Memory B cell (primary cell): ENCODE data around the gene ZNF599.
A peak's percentile ranks its signal among the peaks of the same experiment; 100 is the strongest.

Experiments used
- ATAC-seq: fragments of 150-1000 bp; cut with Tn5 transposase; 2 replicates; pipeline ENCODE4 v1.10.0; 2021; ENCODE audit warnings: low read depth, mild to moderate bottlenecking, moderate library complexity
- DNase-seq, 2 donors: peaks; one replicate each; pipeline ENCODE4 v3.0.0; 2022; ENCODE audit warnings: low spot score in 2 of 2
- H3K27ac Mint-ChIP-seq: one replicate; pipeline ENCODE4 v1.8.0; 2022; ENCODE audit warnings: mild to moderate bottlenecking, moderate library complexity, mixed read lengths
- H3K27me3 Mint-ChIP-seq: one replicate; pipeline ENCODE4 v1.8.0; 2022; ENCODE audit warnings: mixed read lengths
- H3K36me3 Mint-ChIP-seq: one replicate; pipeline ENCODE4 v1.8.0; 2022; ENCODE audit warnings: mild to moderate bottlenecking, mixed read lengths
- H3K4me1 Mint-ChIP-seq: one replicate; pipeline ENCODE4 v1.8.0; 2022; ENCODE audit warnings: mixed read lengths
- H3K4me3 Mint-ChIP-seq: one replicate; pipeline ENCODE4 v1.8.0; 2022; ENCODE audit warnings: mild to moderate bottlenecking, moderate library complexity, mixed read lengths
- H3K9me3 Mint-ChIP-seq: one replicate; pipeline ENCODE4 v1.8.0; 2022; ENCODE audit warnings: mixed read lengths

Gene ZNF599

DNA sequence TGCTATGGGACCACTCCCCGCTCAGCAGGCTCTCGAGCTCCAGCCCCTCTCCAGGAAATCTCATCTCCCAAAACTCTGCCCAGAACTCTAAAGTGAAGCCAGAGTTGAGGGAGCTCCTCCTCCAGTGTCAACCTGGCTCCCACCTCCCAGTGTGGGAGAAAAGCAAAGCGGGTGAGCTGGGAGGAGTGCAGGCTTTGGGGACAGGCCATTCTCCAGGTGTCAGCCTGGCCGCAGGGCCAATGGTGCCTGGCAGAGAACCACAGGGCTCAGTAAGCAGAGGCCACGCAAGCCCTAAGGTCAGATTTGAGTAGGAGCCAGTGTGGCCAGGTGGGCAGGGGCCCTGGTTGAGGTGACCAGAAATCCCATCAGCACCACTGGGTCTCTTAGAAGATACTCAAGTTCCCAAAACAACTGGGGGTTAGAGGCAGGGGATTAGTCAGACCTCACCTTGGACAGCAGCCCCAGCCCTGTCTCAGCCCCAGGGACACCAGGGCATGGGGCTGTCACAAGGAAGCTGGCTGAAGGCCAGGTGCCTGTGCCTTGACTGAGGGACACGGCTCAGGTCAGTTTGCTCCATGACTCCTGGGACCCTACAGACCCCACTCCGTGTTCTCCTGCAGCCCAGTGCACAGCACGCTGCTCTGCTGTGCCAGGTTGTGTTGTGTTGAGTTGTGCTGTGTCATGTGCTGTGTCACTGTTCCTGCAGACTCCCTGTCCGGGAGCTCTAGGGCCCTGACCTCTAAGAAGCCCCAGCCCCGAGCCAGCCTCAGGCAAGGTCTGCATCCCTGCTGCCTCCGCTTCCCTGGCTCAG lies 41.8 kb downstream of the ZNF599 start:
- Mint-ChIP-seq H3K36me3 (peaks cover 10% of the 10 kb centered on the region), H3K27ac (no peak overlapping the region), H3K27me3 (peaks cover 14% of the 10 kb centered on the region), H3K4me3 (no peak overlapping the region), H3K9me3 (peaks cover 6% of the 10 kb centered on the region), H3K4me1 (peaks cover 16% of the 10 kb centered on the region)
- DNase-seq (no peak), ATAC-seq (no peak)

DNA sequence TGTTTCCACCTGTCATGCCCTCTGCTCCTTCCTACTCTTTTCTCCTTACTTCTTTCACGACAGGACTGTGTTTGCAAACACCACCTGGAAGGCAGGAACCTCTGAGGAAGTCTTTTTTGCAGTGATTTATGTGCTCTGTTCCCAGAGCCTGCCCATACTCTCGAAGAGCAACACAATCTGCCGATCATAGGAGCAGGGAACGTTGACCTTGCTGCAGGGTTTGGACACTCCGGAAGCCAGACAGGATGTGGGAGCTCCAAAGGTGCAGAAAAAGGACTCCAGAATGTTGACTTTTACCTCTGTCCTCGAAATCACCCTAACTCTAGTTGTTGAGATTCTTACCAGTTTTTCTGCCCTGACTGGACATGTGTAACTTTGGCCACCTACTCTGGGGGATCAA lies 47.6 kb downstream of the ZNF599 start:
- Mint-ChIP-seq H3K9me3 (no peaks in the 10 kb centered on the region), H3K27ac (no peak overlapping the region), H3K4me3 (no peak overlapping the region), H3K27me3 (peaks cover 24% of the 10 kb centered on the region), H3K36me3 (peaks cover 2% of the 10 kb centered on the region), H3K4me1 (no peaks in the 10 kb centered on the region)
- DNase-seq: no peak
- no peak for ATAC-seq

DNA sequence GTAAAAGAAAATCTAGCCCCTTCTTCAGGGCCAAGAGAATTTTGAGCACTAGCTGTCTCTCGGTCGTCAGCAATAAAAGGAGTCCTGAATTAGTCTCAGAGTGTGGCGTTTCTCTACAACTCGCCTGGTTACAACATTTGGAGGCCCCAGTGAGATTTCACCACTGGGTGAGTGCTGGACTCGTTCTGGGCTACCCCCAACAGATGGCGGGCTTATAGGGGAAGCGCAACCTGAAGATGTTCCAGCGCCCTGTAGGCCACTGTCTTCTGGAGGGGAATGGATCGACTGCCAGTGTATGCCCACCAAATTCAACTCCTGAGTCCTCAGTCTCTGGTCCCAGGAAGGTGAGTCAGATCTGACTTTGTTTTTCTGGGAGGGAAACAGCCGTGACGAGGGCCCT lies 50.7 kb downstream of the ZNF599 start:
- no peak for DNase-seq
- Mint-ChIP-seq H3K27ac (no peak overlapping the region), H3K4me1 (no peaks in the 10 kb centered on the region), H3K4me3 (no peak overlapping the region), H3K36me3 (no peaks in the 10 kb centered on the region), H3K9me3 (no peaks in the 10 kb centered on the region), H3K27me3 (peaks cover 17% of the 10 kb centered on the region)
- ATAC-seq: no peak

DNA sequence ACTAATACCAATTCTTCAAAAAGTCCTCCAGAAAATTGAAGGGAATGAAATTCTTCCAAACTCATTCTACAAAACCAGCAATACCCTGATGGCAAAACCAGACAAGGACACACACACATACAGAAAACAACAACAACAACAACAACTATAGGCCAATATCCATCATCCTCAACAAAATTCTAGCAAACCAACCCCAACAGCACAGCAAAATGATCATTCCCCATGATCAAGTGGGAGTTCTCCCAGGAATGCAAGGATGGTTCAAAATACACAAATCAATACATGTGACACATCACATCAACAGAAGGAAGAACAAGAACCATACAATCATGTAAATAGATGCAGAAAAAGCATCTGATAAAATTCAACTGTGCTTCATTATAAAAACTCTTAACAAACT lies 57.7 kb downstream of the ZNF599 start:
- Mint-ChIP-seq H3K36me3 (peaks cover 7% of the 10 kb centered on the region), H3K27ac (no peak overlapping the region), H3K4me3 (no peak overlapping the region), H3K4me1 (peaks cover 2% of the 10 kb centered on the region), H3K27me3 (peaks cover 13% of the 10 kb centered on the region), H3K9me3 (peaks cover 10% of the 10 kb centered on the region)
- DNase-seq (no peak), ATAC-seq (no peak)

DNA sequence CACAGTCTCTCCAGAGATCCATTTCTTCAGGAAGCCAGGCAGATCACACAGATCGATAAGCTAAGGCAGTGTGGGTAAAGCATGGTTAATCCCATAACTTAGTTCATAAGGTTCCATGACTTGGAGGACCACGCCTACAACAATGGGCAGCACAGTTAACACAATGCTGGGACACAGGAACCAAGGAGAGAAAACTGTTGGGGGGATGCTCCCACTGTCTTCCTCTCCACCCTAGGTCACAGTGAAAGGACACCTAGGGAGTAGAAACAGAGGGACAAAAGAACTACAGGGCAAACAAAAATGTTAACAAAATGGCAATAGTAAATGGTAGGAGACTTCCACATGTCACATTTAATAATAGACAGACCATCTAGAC lies 59.8 kb downstream of the ZNF599 start:
- Mint-ChIP-seq H3K27me3 (peaks cover 14% of the 10 kb centered on the region), H3K4me1 (peaks cover 2% of the 10 kb centered on the region), H3K4me3 (no peak overlapping the region), H3K36me3 (peaks cover 7% of the 10 kb centered on the region), H3K9me3 (peaks cover 10% of the 10 kb centered on the region), H3K27ac (no peak overlapping the region)
- no peak for ATAC-seq
- DNase-seq: no peak

DNA sequence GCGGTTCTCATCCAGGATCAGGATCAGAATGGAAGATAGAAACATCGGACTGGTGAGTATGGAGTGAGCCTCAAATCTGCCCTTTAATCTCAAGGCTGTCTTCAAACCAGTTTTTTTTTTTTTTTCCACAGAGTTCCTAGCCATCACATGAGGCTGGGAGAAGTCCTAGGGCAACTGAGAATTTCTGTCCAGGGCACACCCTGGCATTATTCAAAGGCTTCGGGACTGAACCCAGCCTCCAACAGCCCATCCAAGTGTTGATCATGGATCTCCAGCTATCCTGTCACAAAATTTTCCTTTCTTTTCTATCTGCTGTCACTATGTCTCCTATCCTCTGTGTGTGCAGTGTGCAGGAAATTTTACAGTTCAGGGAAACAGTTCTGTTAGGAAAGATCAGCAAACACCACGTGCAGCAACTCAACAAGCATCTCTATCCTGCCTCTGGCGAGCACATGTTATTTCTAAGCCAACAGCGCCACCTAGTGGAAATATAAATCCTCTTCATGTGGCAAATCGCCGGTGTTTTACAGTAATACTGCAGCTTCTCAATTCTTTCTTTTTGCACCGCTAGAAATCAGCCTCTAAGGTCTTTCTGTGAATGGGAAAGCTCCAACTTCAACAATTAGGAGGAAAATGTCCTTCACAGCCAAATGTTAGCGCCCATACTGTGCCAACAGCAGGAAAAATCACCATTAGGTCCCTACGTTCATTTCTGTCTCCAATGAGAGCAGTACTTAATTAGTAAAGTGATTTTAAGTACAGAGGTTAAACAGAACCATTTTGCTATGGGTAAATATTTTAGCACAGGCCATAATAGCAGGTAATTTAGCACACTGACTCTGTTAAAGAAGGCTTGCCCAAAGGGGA lies 60.4 kb downstream of the ZNF599 start:
- peaks cover 14% of the 10 kb centered on the region for H3K27me3 Mint-ChIP-seq
- peaks cover 10% of the 10 kb centered on the region for H3K9me3 Mint-ChIP-seq
- H3K27ac Mint-ChIP-seq: no peak overlapping the region
- ATAC-seq (peak; percentile 70), DNase-seq (peak; percentile 56 to 72)
- H3K36me3 Mint-ChIP-seq: peaks cover 7% of the 10 kb centered on the region
- no peak overlapping the region for H3K4me3 Mint-ChIP-seq
- peaks cover 2% of the 10 kb centered on the region for H3K4me1 Mint-ChIP-seq

DNA sequence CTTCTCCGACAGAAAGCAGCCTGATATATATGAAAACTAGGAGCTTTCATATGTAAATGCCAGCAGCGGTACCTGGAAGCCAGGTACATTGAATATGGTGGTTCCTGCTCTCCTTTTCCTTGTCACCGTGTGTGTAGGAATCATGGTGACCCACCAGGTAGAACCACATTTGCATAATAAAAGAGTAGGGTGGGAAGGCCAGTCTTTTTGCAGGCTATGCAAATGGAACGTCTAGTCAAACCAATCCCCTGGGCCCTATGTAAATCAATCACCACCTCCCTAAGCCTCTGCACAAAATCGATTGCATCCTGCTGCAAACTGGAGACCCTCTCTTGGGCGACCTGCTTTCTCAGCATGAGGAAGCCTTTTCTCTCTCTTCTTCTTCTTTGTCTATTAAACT lies 61.1 kb downstream of the ZNF599 start:
- peaks cover 7% of the 10 kb centered on the region for H3K36me3 Mint-ChIP-seq
- H3K4me3 Mint-ChIP-seq: no peak overlapping the region
- peaks cover 10% of the 10 kb centered on the region for H3K9me3 Mint-ChIP-seq
- H3K27me3 Mint-ChIP-seq: peaks cover 14% of the 10 kb centered on the region
- DNase-seq (no peak), ATAC-seq (no peak)
- H3K27ac Mint-ChIP-seq: no peak overlapping the region
- peaks cover 2% of the 10 kb centered on the region for H3K4me1 Mint-ChIP-seq
